Stimulated activated CD4-positive, alpha-beta T cell treated with anti-CD3 and anti-CD28 coated beads, Interleukin-1b, Interleukin-23, amount 100 ng/mL, for 24 hours (primary cell): ENCODE results near the gene SLC35F2.
"Not testable (repeated sequence)": the region's sequence is repeated elsewhere in the genome, so short reads cannot be mapped to it uniquely, and the experiment has no call there.

Experiments used
- DNase-seq, 4 experiments: peaks; one replicate each; pipeline ENCODE4 v3.0.0-alpha.2; 2020; ENCODE audit warnings: low read depth in 4 of 4, low spot score in 1 of 4

Gene SLC35F2

DNA sequence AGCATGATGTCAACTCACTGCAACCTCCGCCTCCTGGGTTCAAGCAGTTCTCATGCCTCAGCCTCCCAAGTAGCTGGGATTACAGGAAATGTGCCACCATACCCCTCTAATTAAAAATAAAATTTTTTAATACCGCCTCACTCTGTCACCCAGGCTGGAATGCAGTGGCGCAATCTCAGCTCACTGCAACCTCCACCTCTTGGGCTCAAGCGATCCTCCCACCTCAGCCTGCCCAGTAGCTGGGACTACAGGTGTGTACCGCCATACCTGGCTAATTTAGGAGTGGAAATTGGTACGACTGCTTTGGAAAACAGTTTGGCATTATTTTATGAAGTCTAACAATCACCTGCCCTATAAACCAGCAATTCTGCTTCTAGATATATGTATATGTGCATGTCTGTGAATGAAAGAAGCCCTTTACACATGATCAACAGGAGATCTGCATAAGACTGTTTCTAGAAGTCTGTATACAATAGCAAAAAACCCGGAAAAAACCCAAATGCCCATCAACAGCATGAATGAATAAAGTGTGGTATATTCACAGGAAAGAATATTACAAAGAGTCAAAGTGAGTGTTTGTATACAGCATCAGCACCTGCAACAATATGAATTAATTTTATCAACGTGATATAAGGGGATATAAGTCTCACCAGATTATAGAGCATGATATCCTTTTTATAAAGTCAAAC, 16.0 kb downstream of the SLC35F2 start:
- no peak for DNase-seq

GRCh38 chr11:107840129-107840484, 18.5 kb downstream of the SLC35F2 start:
- DNase-seq, result no peak

- no peak for DNase-seq
Measured at GRCh38 chr11:107836851-107837250, 21.7 kb downstream of the SLC35F2 start.

DNA sequence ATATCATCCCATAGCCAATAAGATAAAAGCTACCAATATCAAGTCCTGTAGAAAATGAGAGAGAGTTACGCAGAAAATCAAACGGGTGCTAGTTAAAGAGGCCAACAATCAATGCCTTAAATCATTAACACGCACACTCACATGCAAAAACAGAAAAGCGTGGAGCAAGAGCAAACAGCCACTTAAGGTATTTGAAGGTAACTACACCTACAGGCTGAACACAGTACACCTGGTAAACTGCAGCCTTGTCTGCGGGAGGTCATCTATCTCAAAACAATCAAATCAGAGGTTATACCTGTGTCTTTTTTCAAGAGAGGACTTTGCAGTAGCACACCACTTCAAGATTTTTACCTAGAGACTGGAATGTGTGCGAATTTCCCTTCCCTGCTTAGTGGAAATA, 23.6 kb downstream of the SLC35F2 start:
- no peak for DNase-seq

GRCh38 chr11:107833926-107834325, 24.7 kb downstream of the SLC35F2 start:
- not testable (repeated sequence) for DNase-seq

- no peak for DNase-seq
Measured at GRCh38 chr11:107830915-107831540, 27.6 kb downstream of the SLC35F2 start.

DNA sequence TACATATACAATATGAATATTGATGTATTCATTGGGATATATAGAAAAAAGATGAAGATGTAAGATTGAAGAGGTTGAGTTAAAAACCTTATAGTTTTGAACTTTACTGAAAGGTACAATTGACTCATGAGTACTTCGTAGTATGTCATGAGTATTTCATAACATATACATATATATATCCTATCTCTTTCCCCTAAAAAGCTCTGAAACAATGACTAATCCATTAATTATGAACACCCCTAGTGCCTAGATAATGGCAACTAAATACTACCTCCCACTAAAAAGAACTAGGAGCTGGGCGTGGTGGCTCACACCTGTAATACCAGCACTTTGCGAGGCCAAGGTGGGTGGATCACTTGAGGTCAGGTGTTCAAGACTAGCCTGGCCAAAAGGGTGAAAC, 31.5 kb downstream of the SLC35F2 start:
- DNase-seq, result no peak

DNA sequence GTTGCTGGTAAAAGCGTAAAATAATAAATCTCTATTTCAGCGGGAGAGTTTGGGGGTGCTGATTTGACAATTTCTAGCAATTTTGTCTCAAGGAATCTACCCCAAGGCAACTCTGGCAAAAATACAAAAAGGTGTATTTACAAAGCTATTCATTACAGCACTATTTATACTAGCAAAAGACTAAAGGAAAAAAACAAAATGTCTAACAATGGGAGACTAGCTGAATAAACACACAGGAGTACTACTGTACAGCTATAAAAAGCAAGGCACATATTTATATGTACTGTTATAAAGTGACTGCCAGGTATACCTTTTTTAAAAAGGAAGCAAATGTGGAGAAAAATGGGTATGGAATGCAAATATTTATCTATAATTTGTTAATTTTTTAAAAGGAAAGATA, 32.7 kb downstream of the SLC35F2 start:
- DNase-seq, result no peak

- no peak for DNase-seq
Measured at GRCh38 chr11:107824668-107825369, 33.8 kb downstream of the SLC35F2 start.

DNA sequence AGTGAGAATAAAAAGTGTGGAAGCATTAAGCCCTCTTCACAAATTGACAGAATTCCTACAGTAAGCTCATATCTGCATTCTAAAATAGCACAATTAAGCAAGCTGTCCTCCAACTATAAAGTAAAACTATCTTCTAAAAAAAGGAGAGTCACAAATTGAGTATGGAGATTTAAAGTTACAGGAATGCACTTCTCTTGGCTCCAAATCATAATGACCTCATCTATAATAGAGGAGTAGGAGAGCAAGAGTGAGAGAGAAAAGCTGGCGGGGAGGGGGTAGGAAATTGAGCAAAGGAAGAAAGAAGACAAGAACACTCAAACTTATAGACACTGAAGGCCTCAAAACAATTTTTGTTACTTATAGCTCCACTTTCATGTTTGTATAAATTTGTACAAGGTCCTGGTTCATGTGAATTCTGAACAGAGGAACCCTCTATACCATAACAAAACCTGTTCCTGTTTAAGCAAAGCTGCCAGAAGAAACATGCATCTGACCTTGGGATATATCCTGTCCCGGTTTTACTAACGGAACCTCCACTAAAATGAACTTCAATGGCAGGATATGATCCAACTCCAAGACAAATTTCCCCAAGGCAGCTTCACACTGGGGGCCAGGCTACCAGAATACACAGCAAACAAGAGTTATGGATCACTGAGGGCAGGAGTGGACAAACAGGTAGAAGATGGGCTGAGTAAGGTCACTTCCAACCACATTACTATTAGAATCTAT, 37.2 kb downstream of the SLC35F2 start:
- DNase-seq, result no peak

DNA sequence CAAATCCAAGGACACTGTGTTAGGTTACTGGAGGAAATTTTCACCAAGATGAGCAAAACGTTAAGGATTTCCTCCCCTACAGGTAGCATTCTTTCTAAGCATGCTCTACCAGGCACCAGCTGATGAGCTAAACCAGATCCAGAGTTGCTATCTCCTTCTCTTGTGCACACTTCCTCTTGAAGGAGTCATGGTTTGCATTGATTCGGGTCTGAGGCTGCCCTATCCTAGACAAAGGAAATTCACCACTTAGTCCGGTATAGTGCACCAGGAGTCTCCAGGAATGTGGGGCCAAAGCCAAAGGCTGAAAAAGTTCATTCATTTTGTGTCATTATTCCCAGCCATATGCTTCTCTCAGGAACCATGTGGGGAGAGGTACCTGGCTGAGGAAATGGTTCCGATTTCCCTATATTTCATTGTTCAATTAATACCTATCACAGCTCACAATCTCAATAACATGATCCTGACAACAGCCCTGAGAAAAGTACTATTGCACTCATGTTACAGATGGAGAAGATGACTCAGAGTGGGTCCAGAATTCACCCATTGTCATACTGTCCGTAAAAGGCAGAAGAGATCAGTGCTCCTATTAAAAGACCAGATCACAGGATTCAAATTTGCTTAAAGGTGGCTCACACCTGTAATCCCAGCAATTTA, 39.1 kb downstream of the SLC35F2 start:
- no peak for DNase-seq

GRCh38 chr11:107818491-107818890, 40.1 kb downstream of the SLC35F2 start:
- DNase-seq, result no peak

DNA sequence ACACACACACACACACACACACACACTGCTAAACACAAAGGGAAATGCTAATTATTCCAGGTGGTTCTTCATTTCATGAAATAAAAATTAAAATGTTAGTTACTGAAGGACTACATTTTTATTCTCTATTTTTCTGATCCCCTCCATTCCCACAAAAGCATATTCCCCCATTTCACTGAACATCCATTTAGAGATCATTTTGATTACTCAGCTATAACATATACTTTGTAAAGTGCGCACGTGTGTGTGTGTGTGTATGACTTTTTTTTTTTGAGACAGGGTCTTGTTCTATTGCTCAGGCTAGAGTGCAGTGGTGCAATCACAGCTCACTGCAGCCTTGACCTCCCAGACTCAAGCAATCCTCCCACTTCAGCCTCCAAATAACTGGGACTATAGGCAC, 42.6 kb downstream of the SLC35F2 start:
- no peak for DNase-seq

DNA sequence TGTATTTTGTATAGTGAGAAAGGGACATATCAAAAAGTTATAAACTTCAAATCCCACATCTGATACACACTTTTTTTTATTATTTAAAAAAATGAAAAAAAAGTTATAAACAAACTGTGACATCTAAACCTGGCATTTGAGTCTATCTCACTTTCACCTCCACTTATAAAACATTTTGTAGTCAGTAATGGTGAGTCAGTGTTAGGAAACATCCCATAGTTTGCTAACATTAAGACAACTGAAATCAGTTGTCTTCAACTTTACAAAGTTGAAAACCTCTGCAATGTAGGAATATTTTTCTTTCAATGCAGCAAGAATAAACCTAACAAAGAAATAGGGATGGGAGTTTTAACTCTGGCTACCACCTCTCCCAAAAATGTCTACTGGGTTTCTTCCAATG, 47.7 kb downstream of the SLC35F2 start:
- no peak for DNase-seq

DNA sequence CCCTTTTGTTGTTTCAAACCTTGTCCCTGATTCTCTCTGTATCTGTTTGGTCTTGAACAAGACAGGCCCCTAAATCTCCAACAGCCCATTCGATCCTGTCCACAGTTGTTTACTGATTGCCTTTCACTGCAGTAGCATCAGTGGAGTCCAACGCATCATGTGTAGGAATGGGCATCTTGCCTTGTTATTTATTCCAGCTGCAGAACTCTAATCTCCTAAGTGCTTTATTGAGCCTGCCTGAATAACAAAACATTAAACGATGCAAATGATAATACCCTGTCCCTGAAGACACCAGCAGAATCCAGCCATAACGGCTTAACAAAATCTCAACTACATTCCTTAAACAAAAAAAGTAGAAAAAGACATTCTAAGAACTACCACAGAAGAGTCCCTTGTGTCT, 50.1 kb downstream of the SLC35F2 start:
- DNase-seq, result no peak

DNA sequence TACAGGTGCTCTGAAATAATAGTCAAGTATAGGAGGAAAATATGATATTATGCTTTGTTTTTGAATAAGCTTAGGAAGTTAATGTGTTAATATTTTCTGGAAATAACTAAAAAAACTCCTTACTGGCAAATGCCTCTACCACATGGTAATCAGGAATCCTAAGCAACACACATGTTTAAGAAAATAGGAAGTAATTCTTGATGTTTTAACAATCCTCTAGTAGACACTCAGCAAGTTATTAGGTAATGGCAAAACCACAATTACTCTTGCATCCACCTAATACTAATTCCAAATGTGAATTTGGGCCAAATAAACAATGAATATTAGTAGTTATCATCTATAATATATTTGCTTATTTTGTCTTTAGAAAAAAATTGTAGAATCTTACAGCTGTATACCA, 53.6 kb downstream of the SLC35F2 start:
- DNase-seq, result no peak

DNA sequence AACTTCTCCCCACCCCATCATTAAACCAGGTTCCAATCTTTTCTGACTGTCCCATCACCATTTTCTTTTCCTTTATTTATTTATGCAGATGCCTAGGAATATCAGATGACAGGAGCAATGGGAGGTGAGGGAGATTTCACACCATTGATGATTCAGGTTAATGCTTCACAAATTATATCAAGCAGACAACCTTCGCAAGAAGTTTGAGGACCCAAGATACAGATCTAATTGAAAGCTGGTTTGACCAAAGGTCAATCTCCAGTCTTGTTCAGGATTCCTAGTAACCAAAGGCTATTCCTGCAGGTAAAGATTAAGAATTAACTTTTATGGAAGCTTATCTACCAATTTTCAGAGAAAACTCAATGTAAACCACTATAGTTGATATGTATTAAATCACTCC, 54.4 kb downstream of the SLC35F2 start:
- DNase-seq, result no peak

- no peak for DNase-seq
Measured at GRCh38 chr11:107801641-107802040, 56.9 kb downstream of the SLC35F2 start.

- peak in 3 of 4 experiments; percentile 21 to 44 (median 30) for DNase-seq
Measured at GRCh38 chr11:107799218-107799859, 59.2 kb downstream of the SLC35F2 start.

DNA sequence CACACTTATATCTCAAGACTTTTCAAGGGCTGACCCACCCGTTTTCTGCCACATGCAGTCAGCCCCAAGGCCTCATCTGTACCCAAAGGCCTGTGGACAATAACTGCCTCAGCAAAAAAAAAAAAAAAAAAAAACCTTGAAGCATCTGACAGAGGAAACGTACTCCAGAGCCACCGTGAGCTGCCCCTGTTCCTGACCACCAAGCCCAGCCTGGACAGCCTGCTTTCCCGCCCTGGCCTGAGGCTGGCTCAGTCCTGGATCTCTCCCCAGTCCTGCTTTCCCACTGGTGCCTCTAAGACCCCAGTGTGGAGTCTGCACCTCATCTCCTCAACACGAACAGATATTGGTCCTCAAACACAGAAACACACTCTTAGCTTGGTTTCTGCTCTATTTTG, 66.5 kb downstream of the SLC35F2 start:
- no peak for DNase-seq
